GM12801 (cell line): Measurements from ENCODE around the gene ZNF677.
"Not testable (repeated sequence)": the region's sequence is repeated elsewhere in the genome, so short reads cannot be mapped to it uniquely, and the experiment has no call there.

Source experiments
- CTCF ChIP-seq: IDR thresholded peaks from one replicate; pipeline ENCODE4 v1.5.1; 2011; ENCODE audit warnings: control low read depth; ENCODE audit not compliant: insufficient read length; ENCODE audit errors: extremely low read depth

ZNF677 gene

GRCh38 chr19:53257715-53258342, 3.2 kb upstream of the ZNF677 start, which contains the start of gene VN1R2:
Gene VN1R2 (plus strand): TSS chr19:53258292. CDS start chr19:53258376, 84 bp downstream.
- TF ChIP-seq CTCF = not testable (repeated sequence)

DNA sequence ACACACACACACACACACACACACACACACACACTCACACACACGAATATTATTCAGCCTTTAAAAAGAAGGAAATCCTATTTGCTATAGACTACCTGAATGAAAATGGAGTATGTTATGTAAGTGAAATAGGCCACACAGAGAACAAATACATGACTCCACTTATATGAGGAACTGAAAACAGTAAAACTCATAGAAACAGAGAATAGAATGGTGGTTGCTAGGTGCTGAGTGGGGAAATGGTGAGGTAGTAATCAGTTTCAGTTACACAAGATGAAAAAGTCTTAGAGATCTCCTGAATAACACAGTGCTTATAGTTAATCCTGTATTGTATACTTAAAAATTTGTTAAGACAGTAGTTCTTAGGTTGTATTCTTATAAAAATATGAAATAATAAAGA, 8.2 kb downstream of the ZNF677 start:
- no peak for TF ChIP-seq CTCF

- no peak for TF ChIP-seq CTCF
Measured at GRCh38 chr19:53237114-53237777, 17.4 kb downstream of the ZNF677 start.

DNA sequence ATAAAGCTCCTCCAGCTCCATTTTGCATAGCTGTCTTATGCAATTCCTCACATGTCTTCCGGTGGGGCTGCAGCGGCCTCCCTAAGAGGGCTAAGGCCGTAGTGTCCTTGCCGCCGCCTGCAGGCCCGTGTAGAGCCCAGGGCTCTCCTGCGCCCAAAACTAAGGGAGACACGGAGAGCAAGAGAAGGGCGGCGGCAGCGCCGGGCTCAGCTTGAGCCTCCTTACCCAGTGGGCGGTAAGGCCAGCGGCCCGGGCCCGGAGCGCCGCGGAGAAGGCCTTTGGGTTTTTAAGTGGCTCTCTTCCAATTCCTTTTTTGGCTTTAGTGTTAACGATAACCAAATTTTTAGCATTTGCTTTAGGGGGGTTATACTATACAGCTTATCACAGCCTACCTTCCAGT, 30.1 kb downstream of the ZNF677 start:
- no peak for TF ChIP-seq CTCF

GRCh38 chr19:53212703-53213320, 41.9 kb downstream of the ZNF677 start:
- no peak for TF ChIP-seq CTCF

DNA sequence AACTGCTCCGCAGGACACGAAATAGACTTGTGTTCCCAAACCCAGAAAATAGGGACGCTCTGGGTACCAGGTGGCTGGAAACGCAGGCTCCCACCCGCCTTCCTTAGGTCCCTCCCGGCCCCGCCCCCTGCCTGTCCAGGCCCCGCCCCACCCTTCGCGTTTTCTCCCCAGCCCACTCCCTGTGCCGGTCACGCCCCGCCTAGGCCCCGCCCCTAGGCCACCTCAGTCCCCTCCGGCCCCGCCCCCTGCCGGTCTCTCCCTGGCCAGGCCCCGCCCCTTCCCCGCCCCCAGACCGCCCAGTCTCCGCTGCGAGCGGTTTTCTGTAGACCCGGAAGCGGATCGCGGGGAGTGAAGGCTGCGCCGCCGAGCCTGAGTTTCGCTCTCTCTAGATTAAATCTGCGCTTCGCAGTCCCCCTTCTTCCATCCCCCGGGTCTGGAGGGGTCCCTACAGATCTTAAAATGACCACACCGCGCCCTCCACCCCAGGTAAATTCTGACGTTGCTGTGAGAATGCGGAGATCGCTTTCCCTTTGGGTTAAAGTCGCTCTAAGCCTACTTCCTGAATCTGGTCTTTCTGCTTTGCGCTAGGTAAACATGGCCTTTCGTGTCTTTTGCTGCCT, 57.8 kb downstream of the ZNF677 start:
- TF ChIP-seq CTCF = no peak

GRCh38 chr19:53195265-53195903, 59.3 kb downstream of the ZNF677 start:
- no peak for TF ChIP-seq CTCF
